ENCODE results near the gene HRH1. TPM values are rescaled to one million over a fixed set of nuclear protein-coding genes. Genes with fewer than 3 reads are reported as not detected.

Gene HRH1
- polyA plus RNA-seq, 3 donors = 0.08 to 0.24 TPM; not detected in 1

DNA sequence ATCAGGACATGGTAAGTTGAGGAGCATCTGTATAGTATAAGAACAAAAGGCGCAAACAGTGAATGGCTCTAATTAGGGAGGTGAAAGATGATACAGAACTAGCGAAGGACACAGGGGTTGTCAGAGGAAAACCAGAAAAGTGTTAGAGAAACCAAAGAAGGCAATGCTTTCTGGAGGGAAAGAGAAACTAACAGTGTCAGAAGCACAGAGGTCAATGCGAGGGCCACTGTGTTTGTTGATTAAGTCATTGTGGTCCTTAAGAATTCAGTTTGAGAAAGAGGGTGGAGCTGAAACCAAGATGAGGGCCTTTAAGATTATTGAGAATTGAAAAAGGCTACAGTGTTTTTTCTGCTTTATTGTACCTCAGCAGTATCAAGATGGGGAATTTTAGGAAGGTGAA lies 146.7 kb downstream of the HRH1 start:
- Histone ChIP-seq H3K4me2 (replicated peaks; ENCODE audit: extremely low read depth, low read length, poor library complexity, severe bottlenecking) (no peak overlapping the region), H3K9ac (ENCODE audit: insufficient read depth, low read length, poor library complexity, severe bottlenecking) (no peak overlapping the region), H3K27ac (ENCODE audit: low read depth in 1 of 2, low read length in 2 of 2) (no peak overlapping the region), H3K4me3 (replicated peaks in 1 of 3; ENCODE audit: low read depth in 2 of 3, low read length in 3 of 3) (no peak overlapping the region), H3K36me3 (replicated peaks in 1 of 2; ENCODE audit: control insufficient read depth in 1 of 2, insufficient read depth in 2 of 2, low read length in 2 of 2) (peaks cover 79 to 100% of the 10 kb centered on the region in 2 donors), H3K79me2 (ENCODE audit: insufficient read depth, low read length) (peaks cover 58% of the 10 kb centered on the region), H3K27me3 (ENCODE audit: control insufficient read depth in 2 of 2, insufficient read depth in 2 of 2, low read length in 2 of 2) (no peaks in the 10 kb centered on the region), H3K4me1 (ENCODE audit: control insufficient read depth in 1 of 2, insufficient read depth in 2 of 2, low read length in 2 of 2) (peaks cover 0 to 7% of the 10 kb centered on the region in 2 donors), H3K9me3 (replicated peaks in 1 of 2; ENCODE audit: control insufficient read depth in 1 of 2, insufficient read depth in 1 of 2, low read length in 2 of 2) (no peaks in the 10 kb centered on the region), H2AFZ (ENCODE audit: insufficient read depth, low read depth, low read length, poor library complexity, severe bottlenecking) (no peak overlapping the region), H4K20me1 (ENCODE audit: insufficient read depth, low read length) (peaks cover 75% of the 10 kb centered on the region)
- H3K4me3 Mint-ChIP-seq = no peak overlapping the region
- no peaks in the 10 kb centered on the region for H3K9me3 Mint-ChIP-seq
- TF ChIP-seq, protein P1, sequence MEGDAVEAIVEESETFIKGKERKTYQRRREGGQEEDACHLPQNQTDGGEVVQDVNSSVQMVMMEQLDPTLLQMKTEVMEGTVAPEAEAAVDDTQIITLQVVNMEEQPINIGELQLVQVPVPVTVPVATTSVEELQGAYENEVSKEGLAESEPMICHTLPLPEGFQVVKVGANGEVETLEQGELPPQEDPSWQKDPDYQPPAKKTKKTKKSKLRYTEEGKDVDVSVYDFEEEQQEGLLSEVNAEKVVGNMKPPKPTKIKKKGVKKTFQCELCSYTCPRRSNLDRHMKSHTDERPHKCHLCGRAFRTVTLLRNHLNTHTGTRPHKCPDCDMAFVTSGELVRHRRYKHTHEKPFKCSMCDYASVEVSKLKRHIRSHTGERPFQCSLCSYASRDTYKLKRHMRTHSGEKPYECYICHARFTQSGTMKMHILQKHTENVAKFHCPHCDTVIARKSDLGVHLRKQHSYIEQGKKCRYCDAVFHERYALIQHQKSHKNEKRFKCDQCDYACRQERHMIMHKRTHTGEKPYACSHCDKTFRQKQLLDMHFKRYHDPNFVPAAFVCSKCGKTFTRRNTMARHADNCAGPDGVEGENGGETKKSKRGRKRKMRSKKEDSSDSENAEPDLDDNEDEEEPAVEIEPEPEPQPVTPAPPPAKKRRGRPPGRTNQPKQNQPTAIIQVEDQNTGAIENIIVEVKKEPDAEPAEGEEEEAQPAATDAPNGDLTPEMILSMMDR (IDR thresholded peaks at IDR 0.05) = no peak
- intact Hi-C loops (cut with micrococcal nuclease) = no loop called here
- peak overlapping the region in 4 of 7 donors; percentile 14 to 66 (median 40) for H3K27ac Mint-ChIP-seq
- peaks cover 0 to 3% (median 0%) of the 10 kb centered on the region in 3 donors for H3K27me3 Mint-ChIP-seq (ENCODE audit: low read depth in 3 of 3)
- peaks cover 17% of the 10 kb centered on the region for H3K4me1 Mint-ChIP-seq
- 93% methylated on average over 3 of the region's 3 CpGs for WGBS (ENCODE audit: insufficient coverage)
- peaks cover 77 to 100% of the 10 kb centered on the region in 2 donors for H3K36me3 Mint-ChIP-seq
- DNase-seq = no peak

DNA sequence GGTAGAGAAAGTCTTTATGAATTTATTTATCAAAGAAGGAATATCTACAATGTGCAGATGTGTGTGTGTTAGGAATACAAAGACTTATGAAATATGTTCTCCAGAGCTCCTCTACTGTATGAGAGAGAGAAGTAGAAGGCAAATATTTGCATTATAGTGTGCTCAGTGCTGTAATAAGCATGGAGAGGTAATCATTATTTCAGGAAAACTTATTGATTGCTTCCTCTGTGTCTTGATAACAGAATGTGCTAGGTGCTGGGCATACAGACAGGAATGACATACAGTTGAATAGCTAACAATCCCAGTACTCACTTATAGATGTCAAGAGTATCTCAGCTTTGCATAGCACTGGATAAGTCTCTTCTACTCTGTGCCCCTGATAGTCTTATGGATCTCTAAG lies 148.2 kb downstream of the HRH1 start:
- Mint-ChIP-seq H3K27ac (peak overlapping the region in 1 of 7 donors; percentile 6), H3K27me3 (ENCODE audit: low read depth in 3 of 3) (no peaks in the 10 kb centered on the region), H3K4me3 (no peak overlapping the region), H3K9me3 (no peaks in the 10 kb centered on the region), H3K4me1 (peaks cover 14% of the 10 kb centered on the region), H3K36me3 (peaks cover 82 to 100% of the 10 kb centered on the region in 2 donors)
- Histone ChIP-seq H3K27ac (ENCODE audit: low read depth in 1 of 2, low read length in 2 of 2) (peak overlapping the region in 1 of 2 donors; percentile 56), H3K9me3 (replicated peaks in 1 of 2; ENCODE audit: control insufficient read depth in 1 of 2, insufficient read depth in 1 of 2, low read length in 2 of 2) (no peaks in the 10 kb centered on the region), H3K4me2 (replicated peaks; ENCODE audit: extremely low read depth, low read length, poor library complexity, severe bottlenecking) (no peak overlapping the region), H3K27me3 (ENCODE audit: control insufficient read depth in 2 of 2, insufficient read depth in 2 of 2, low read length in 2 of 2) (no peaks in the 10 kb centered on the region), H2AFZ (ENCODE audit: insufficient read depth, low read depth, low read length, poor library complexity, severe bottlenecking) (no peak overlapping the region), H4K20me1 (ENCODE audit: insufficient read depth, low read length) (peaks cover 75% of the 10 kb centered on the region), H3K36me3 (replicated peaks in 1 of 2; ENCODE audit: control insufficient read depth in 1 of 2, insufficient read depth in 2 of 2, low read length in 2 of 2) (peaks cover 87 to 100% of the 10 kb centered on the region in 2 donors), H3K4me1 (ENCODE audit: control insufficient read depth in 1 of 2, insufficient read depth in 2 of 2, low read length in 2 of 2) (peaks cover 0 to 7% of the 10 kb centered on the region in 2 donors), H3K4me3 (replicated peaks in 1 of 3; ENCODE audit: low read depth in 2 of 3, low read length in 3 of 3) (no peak overlapping the region), H3K79me2 (ENCODE audit: insufficient read depth, low read length) (peaks cover 43% of the 10 kb centered on the region), H3K9ac (ENCODE audit: insufficient read depth, low read length, poor library complexity, severe bottlenecking) (no peak overlapping the region)
- intact Hi-C loops (cut with micrococcal nuclease) = no loop called here
- DNase-seq = no peak
- TF ChIP-seq, protein P1 (IDR thresholded peaks at IDR 0.05) = no peak

Data from CD14-positive monocyte (primary cell).